Activated T-cell treated with anti-CD3 and anti-CD28 coated beads for 1 hour (primary cell): ENCODE data around the gene ADARB2.
"Not testable (repeated sequence)": the region's sequence is repeated elsewhere in the genome, so short reads cannot be mapped to it uniquely, and the experiment has no call there.

Experiments
- DNase-seq: peaks from one replicate; pipeline ENCODE4 v3.0.0-alpha.2; 2020; ENCODE audit warnings: low read depth

ADARB2 gene

DNA sequence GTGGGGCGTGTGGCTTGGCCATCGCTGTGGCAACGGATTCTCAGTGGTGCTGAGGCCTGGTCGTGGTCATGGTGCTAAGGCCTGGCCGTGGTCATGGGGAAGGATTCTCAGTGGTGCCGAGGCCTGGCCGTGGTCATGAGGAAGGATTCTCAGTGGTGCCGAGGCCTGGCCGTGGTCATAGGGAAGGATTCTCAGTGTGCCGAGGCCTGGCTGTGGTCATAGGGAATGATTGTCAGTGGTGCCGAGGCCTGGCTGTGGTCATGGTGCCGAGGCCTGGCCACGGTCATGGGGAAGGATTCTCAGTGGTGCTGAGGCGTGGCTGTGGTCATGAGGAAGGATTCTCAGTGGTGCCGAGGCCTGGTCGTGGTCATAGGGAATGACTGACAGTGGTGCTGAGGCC is 327.9 kb downstream of the ADARB2 start:
- DNase-seq = no peak

DNA sequence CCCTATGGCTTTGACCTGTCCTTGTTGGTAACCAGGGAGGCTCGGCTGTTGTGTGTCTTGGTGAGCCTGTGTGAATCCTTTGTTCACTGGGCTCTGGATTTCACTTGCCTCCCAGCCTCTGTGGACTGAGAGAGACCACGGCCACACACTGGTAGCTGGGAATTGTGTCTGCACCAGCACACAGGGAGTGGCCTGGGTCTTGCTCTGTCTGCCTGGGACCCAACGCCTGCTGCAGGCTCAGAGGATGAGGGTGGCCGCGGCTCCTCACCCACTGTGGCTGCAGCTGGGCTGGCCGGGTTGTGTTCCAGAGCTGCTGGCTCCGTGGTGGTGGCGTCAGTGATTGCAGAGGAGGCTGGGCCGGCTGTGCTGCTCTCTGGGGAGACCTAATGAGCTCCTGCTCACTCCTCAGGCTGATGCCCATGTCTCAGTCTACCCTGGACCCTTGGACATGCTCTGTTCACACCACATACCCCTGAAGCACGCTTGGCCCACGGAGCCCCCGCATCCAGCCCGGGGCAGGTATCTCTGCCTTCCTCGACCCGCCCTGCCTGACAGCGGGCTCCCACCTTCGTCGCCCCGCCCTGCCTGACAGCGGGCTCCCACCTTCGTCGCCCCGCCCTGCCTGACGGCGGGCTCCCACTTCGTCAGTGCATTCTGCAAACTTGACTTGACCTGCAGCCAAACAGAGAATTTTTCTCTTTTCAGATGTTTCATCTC is 328.5 kb downstream of the ADARB2 start:
- no peak for DNase-seq

DNA sequence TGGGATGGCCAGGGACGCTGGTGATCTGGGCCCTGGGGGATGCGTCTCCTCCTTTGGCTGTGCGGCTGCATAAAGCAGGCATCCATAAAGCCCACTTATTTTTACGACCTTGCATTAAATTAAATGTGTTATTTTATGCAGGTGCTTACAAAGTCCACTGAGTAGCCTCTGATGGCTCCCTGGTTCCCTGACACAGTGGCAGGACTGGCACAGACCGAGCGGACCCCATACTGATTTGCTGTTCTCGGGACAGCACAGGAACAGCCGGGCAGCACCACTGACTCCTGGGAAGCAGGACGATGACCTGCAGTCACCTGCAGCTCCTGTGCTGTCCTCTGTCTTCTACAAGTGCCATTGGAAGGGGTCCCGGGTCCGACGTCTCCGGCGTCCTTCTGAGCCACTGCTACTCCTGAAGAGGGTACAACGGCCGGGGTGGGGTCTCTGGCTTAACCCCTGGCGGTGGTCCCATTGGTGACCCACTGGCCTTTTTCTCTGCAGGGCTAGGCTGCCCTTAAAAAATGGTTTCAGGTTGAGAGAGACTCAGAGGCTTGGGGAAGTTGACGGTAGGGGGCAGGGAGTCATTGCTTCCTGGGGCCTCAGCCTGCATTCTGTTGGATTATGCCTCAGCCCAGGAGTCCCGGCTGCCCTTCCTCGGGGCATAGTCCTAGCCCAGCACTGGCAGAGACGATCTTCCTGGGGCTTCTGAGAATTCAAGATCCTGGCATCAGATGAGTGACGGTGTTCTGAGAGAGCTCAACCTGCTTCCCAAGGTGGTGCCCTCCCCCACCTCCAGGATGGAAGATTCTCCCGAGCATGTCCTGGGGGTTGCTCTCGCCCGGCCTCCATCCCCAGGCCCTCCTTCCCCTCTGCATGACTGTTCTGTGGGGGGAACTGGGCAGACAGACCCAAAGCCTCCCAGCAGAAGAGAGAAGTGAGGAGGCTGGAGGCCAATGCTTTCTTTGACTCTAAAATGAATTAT is 330.1 kb downstream of the ADARB2 start:
- no peak for DNase-seq

DNA sequence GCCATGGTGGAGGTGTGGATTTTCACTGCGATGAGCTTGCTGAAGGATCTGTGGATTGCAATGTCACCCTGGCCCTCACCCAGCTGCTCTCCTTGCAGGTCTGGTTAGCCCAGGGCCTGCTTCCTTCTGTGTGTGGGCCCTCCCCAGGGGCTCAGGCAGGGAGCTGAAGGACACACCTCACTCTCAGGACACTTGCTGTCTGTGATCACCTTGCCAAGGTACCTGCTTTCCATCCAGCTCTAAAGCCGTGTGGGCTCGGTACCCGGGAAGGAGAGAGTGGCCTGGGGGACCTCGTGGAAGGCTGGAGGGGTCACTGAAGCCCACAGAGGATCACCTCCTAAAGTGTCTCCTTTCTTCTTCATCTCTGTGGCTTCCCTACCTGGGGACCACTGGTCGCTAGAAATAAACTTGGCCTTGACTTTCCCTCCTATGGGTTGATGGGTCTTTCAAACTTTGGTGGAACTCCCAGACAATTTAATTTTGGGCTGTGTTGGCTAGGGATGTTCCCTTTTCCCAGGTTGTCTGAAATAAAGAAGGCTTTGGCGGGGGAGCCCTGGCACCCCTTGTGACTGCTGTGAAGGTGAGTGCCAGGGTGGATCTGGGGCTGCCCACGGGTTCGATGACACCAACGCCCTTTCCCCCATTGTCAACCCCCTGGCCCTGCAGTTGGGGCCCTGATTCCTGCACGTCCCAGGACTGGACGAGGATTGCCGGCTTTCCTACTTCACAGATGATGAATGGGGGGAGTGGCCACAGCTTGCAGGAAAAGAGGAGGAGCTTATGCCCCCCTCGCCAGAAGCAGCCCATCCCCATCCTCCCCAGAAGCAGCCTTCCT is 331.0 kb downstream of the ADARB2 start:
- no peak for DNase-seq

DNA sequence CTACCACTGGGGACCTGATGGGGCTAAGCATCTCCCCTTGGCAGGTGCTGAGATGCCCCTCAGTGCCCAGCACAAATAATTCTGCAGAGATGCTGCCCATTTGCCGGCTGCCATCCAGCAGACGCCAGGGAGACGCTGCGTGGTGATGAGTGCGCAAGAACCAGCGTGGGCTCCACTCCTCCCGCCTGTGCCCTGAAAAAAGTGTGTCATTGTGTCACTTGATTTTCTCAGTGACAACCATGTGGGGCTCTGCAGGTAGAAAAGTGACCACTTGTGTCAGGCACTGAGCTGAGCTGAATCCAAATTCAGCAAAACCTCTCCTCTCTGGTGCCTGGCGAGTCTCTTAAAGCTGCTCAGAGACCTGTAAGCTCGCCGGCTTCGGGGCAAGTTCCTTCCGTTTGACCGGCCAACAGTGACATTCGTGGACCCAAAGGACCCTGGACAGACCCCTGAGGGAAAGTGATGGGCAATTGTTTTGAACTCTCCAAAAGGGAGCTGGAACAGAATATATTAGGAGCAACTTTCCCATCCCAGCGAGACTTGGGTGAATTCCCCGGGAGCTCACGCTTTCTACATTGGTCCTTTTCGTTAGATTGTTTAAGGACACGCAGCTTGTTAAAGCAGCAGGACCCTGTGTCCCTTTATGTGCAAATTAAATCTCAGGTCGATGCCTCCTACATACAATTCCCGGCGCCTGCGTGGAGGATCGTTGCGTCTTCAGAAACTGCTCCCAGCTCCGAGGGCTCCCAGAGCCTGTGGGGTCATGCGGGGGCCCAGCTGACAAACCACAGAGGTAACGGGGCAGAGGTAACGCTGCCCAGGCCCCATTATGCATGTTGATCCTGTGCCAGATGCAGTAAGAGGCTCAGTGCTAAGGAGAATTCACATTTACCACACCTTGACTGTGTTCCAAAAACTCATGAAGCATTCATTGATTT is 332.7 kb downstream of the ADARB2 start:
- DNase-seq = no peak

DNA sequence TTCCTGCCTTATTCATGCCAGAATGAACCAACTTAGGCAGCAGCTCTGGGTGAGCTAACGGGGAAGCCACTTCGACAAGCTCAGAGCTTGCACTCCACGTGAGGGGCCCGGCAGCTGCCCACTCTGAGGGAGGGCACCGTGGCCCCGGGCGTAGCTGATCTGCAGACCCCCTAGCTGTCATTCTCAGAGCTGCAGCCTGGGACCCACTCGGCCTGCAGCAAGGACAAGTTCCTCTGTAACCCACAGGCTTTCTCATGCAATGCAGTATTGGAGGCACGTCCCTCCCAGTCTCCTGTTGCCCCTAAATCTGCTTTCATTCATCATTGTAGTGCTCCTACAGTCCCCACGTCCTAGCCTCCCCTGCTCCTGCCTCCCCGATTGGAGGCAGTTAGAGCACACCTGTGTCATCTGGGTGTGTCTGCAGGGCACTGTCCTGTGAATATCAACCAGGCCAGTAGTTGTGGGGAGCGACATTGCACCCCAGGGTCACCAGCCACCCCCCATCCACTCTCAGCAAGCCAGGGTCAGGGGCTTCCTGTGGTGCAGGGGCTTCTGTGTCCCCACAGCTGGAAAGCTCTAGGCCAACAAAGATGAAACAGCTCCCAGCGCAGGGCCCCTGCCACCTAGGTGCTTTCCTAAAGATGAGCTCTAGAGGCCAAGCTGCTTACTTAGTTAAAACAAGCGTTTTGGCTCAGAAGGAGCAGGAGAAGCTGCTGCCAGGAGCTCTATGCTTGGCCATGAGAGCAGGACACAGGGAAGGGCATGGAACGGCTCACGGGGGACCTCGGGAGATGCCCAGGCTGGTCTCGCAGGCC is 333.6 kb downstream of the ADARB2 start:
- DNase-seq = no peak

DNA sequence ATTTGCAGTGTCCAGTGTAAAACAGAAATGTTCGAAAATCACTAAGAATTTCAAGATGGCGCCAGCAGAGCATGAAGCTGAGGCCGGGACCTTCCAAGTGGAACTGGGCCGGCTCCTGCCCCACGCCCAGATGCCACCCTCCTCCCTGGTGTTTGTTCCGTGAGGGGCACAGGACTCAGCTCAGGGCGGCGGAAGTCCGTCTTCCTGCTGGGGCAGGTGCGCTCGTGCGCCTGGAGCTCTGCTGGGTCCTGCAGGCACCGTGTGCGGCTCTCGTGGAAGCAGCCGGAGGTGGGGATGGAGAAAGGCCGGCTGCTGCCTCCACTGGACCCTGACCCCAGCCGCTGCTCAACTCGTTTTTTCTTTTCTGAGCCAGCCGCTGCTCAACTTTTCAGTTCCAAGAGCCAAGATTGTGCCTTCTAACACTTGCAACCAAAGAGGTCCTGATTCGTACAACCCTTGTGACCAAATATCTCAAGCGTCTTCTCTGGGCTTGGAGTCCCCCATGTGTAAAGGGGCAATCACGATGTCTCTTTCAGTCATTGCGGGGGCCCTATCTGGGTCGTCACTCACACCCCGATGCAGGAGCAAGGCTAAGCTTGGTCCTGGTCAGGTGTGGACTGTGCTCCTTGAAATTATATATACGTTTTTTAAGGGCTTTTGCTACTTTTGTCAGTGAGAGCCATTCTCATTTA is 334.4 kb downstream of the ADARB2 start:
- DNase-seq = no peak

DNA sequence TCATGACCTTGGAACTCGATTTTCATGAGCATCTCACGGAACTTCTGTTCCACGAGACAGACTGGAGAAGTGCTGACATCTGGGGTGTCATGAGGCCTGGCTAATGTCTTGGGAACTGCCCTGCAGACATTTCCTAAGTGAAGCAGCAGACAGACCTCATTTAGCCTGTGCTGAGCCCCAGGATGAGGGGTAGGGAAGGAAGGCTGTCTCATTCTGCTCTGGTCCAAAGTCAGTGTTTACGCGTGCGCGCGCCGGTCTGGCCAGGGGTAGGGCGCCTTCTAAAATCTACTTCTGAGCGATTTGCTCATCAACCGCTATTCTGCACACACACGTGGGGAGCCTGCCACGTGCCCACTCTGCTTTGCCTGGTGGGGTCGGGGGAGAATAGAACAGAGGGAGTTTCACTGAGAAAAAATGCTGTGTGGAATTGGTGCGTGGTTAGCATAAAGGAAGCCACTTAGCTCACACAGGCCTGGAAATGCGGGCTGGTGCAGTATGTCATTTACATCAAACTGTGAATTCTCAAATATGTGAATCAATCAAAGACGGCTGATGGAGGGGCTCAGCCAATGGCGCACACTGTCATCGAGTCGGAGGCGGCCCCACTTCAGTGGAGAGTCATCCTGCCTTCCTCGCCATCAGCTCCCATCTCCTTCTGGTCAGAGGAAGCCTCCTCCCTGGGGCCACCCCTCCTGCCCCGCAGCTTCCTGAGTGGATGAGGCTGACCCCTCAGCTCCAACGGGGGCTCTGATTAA is 335.1 kb downstream of the ADARB2 start:
- DNase-seq = no peak

DNA sequence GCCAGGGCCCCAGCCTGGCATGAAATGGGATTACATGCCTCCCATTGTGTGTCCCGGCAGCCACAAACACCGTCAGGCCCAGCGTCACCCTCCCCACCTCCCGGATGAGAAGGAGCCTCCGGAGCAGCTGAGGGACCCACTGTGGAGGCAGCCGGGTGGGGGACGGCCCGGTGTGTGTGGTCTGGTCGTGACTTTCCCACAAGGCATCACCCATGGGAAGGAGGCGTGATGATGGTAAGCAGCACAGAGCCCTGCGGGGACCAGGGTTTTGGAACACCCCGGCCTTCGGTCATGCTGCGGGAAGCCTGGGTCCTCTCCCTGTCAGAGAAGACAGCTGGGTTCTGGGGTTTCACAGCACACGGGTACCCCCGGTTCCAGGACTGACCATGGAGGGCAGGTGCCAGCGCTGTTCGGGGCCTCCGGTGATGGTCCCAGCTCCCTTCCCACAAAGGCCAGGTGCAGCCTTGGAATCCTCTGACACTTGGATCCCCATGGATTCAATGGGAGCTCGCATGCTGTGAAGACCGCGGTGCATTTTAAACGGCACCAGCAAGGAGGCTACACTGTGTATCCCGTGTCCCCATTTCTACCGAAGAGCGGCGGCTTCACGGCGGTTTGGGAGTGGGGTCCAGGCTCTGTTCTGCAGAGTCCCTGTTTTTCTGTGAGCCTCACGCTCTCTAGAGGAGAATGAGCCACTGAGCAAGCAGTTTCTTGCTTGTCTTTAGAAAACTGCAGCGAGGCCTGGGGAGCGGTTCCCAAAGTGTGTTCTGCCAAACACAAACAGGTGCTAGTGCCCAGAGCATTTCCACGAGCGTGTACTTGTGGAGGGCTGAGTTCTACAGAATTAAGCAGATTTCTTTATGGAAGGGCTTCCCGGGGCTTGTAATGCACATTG is 336.0 kb downstream of the ADARB2 start:
- DNase-seq = no peak

DNA sequence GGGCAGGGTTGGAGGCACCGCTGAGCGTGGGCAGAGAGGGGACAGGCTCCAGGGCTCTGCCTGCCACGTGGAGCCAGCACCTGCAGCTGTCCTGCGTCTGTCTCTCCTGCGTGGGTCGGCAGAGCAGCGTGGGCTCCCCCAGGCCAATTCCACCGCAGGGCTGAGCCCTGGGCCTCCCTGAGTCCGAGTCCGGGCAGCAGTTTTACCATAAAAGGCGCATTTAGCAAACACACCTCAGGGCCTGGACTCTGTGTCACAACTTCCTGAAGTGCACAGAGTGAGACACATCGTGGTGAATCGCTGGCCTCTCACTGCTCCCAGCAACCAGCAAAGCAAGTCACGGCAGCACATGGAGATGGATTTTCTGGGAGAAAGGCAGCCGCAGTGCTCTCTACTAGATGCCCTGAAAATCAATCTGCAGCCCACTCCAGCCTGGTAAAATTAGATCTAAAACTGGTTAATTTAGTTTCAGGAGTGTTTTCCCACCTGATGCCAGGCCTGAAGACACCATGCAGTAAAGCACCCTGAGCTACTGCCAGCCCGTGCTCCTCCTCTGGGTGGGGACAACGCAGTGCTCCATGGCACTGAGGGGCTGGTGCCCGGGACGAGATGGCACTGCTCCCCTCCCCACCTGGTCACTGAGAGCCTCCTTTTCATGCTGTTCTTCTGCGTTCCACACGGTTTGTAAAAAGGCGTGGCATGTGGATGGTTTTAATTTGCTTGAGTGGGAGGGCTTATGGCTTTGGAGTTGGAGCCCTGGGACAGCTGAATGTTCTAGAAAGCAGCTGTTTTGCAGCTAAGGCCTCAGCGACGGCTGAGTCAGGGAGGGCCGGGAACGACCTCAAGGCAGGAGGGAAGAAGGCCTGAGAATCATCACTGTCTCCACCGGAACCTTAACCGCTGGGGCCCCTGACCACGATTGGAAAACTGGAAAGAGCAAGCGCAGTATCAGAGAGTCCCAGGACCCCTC is 336.9 kb downstream of the ADARB2 start:
- DNase-seq = no peak

DNA sequence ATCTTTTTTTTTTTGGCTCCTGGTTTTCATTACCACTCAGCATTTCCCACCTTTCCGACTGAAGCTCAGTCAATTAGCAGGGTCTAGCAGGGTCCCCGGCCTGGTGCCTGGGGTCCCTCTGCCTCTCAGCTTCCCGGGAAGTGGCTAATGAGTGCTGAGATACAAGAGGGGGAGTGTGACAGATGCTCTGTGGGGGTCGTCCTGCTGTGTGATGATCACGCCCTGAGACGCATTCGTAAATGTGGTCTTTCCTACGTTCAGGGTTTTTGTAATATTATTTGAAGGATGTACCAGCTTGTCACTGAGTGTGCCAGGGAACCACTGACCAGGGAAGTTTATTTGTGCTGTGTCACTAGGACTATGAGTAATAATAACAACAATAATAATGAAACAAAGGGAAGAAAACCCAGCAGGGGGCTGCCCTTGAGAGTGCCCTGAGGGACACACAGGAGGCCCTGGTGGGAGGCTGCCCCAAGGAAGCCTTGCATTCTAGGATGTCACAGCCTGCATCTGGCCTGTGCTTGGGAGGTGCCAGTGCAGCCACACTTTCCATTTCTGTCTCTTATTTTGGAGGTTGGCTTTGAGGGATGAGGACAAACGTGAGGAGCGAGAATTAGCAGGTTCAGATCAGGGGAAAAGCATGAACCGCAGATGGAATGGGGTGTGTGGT is 337.8 kb downstream of the ADARB2 start:
- no peak for DNase-seq

DNA sequence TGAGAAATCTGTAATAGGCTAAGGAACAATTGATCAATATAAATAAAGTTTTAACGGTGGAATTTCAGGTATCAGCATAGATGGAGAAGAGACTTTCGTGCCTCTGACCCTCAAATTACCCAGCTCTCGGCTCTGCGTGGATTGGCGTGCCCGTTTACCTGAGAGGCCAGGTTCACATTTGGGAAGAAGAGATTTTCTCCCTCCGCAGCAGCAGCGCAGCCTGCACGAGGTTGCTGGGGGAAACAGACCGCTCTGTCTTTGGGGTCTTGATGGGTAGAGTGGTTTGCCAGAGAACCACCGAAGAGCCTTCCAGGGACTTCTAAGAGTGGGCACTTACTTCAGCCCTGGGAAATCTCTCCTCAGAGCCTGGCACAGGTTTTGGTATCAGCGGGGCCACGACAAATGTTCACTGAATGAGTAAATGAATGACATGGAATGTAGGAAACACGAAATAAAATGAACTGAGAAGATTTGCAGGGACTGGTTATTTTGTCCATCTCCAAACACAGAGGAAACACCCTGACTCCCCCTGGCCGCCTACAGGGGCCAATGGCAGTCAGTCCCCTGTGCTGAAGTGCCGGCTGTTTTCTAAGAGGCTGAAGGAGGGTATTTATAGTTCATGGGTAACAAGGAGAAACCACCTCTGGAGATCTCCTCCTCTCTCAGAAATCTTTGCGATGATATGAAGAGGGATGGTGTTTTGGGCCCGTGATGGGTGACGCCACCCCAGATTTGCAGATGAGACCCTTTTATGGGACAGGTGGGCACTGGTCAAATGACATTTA is 338.5 kb downstream of the ADARB2 start:
- no peak for DNase-seq

DNA sequence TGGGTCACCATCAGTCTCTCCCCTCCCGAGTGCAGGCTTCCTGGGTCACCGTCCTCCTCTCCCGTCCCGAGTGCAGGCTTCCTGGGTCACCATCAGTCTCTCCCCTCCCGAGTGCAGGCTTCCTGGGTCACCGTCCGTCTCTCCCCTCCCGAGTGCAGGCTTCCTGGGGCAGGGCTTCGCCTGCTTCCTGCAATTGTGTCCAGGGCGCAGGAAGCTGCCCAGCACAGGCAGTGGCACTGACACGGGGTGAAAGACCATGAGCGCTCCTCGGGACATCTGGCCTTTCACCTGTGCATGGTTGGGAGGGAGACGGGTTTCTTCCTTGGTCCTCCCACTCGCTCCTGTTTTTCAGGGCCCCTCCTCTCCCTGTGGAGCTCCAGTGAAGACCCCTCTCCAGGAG is 339.2 kb downstream of the ADARB2 start:
- DNase-seq = not testable (repeated sequence)

DNA sequence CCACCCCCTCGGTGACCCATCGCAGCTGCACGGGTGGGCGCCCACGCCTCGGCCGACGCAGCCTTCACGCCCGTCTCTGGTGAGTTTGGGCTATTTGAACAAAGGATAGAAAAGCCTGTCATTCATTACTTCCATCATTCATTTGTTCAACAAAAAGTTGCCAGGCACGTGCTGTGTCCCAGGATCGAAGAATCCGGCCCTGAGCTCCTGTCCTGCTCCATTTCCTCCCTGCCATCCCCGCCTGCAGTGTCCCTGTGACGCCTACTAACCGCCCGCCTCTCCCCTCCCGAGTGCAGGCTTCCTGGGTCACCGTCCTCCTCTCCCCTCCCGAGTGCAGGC is 341.1 kb downstream of the ADARB2 start:
- no peak for DNase-seq

DNA sequence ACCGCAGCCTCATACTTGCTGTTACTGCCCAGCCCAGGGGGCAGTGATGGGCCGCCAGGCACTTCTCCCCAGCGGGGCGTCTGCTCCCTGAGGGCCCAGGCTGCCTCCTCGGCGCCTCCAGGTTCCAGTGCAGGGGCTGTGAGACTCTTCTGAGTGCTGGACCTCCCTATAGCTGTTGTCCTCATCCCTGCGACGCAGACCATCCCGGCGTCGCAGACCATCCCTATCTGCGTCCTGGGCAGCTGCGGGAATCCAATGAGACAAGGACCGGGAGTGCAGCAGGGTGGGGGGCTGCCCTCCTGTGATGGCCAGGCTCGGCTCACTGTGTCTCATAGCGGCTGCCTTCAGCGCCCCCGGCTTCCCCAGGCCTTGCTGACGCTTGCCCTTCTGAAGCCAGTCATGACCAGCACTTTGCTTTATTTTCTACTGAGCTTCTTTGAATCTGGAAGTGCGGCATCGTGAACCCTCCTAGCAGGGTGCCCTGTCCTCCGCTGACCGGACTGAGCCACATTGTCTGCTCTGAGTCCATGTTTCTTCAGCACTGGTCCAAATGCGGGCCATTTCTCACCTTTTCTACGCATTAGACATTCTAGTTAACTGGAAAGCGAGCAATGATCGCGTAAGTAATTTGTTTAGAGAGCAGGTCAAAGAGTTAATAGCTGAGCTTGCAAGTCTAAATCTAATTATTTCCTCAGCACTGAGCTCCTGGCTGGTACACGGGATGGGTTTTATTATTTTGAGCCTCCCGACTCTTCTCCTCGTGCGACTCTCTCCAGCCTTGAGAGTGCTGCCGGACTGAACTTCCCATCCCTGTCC is 341.6 kb downstream of the ADARB2 start:
- DNase-seq = no peak
